HG03521 (cell line): ENCODE measurements around the gene LRCOL1.

Experiments
- ATAC-seq: cut with Tn5 transposase; IDR thresholded peaks from one replicate; pipeline ENCODE4 v1.9.1; 2021; ENCODE audit warnings: mild to moderate bottlenecking, moderate library complexity; ENCODE audit not compliant: unreplicated experiment

The LRCOL1 gene

GRCh38 chr12:132568826-132569480, 41.4 kb downstream of the LRCOL1 start:
- ATAC-seq = no peak

- no peak for ATAC-seq
Observed at GRCh38 chr12:132568301-132568700, 42.1 kb downstream of the LRCOL1 start.

GRCh38 chr12:132566516-132567131, 43.8 kb downstream of the LRCOL1 start:
- ATAC-seq = no peak

- no peak for ATAC-seq
Observed at GRCh38 chr12:132565365-132565764, 45.0 kb downstream of the LRCOL1 start.

- no peak for ATAC-seq
Observed at GRCh38 chr12:132563911-132564310, 46.5 kb downstream of the LRCOL1 start.

- ATAC-seq = no peak
Observed at GRCh38 chr12:132562489-132563021, 47.8 kb downstream of the LRCOL1 start.

- no peak for ATAC-seq
Observed at GRCh38 chr12:132561427-132562156, 48.8 kb downstream of the LRCOL1 start.

- no peak for ATAC-seq
Observed at GRCh38 chr12:132560614-132561426, 49.6 kb downstream of the LRCOL1 start.

- ATAC-seq = no peak
Observed at GRCh38 chr12:132560364-132560613, 50.1 kb downstream of the LRCOL1 start.

- no peak for ATAC-seq
Observed at GRCh38 chr12:132559652-132560363, 50.6 kb downstream of the LRCOL1 start.

GRCh38 chr12:132558861-132559623, 51.3 kb downstream of the LRCOL1 start:
- no peak for ATAC-seq

GRCh38 chr12:132558042-132558856, 52.1 kb downstream of the LRCOL1 start:
- no peak for ATAC-seq

- ATAC-seq = no peak
Observed at GRCh38 chr12:132557291-132558015, 52.9 kb downstream of the LRCOL1 start.

GRCh38 chr12:132556801-132557200, 53.6 kb downstream of the LRCOL1 start:
- no peak for ATAC-seq

GRCh38 chr12:132556216-132556615, 54.2 kb downstream of the LRCOL1 start:
- ATAC-seq = no peak

- ATAC-seq = no peak
Observed at GRCh38 chr12:132555686-132556085, 54.7 kb downstream of the LRCOL1 start.

GRCh38 chr12:132554845-132555630, 55.3 kb downstream of the LRCOL1 start:
- ATAC-seq = no peak
